RPMI7951 (cell line): Measurements from ENCODE around the gene DACH1. TPM values are rescaled to one million over a fixed set of nuclear protein-coding genes. Genes with fewer than 3 reads are reported as not detected.

Experiments used
- DNase-seq: peaks from one replicate; pipeline ENCODE4 v3.0.0-alpha.2; 2012; ENCODE audit warnings: low read depth
- total RNA-seq: library from RNA; depleted of rRNA; stranded (reverse); fragments of >200 nt; shearing (Covaris generic); gene quantifications from 2 replicates; pipeline ENCODE4 v1.2.3, GENCODE V29; 2014

Gene DACH1
- total RNA-seq, 1 experiment from 2014 or later: not detected

DNA sequence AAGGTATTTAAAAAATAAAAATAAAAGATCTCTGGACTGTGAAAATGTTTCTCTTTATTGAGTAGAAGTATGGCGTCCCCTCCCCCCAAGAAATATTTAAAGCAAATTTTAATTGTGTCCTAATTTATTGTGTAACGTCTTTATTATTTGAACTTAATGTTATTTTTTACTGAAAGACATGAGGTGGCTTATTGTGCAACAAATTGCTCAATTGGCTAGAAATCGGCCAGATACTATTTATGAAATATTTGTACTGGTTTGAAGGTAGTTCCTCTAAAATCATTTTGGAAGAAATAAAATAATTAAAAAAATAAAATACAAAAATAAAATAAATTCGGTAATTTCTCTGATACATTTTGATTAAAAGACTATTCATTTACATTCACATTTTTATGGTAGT, 162.3 kb downstream of the DACH1 start:
- no peak for DNase-seq

- no peak for DNase-seq
Observed at GRCh38 chr13:71703138-71703537, 163.9 kb downstream of the DACH1 start.

- no peak for DNase-seq
Observed at GRCh38 chr13:71702253-71702652, 164.8 kb downstream of the DACH1 start.

DNA sequence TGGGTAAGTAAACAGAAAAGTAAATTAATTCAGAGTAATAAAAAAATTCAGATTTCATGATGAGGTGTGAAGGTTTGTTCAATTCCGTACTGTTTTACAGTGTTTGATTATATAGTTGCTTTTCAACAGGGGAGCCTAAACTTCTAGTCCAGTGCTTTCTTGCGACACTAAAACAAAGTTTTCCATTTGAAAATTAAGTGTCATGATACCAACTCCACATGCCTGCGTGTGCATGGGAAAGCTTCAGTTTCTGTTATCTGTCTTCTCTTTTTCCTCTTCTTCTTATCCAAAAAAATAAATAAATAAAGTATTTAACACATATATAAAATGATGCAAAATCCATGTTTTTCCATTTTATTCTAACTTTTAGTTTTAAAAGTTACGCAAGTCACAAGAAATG, 165.3 kb downstream of the DACH1 start:
- DNase-seq: no peak

DNA sequence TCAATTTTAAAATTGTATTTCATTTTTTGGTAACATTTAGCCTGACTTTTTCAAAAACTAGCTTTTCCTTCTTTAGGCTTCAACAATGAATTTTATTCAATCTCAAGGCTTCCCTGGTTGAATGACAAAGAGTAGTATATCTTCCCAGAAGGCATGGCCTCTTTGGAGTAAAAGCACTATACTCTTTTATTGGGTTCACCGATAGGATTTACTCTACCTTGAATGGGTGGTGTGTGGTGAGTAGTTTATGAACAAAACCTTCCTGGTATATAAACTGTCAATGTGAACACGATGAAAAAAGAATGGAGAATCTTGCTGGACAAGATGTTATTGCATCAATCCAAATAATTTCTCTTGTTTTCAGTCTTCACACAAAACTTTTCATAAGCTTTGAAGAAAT, 167.7 kb downstream of the DACH1 start:
- no peak for DNase-seq

DNA sequence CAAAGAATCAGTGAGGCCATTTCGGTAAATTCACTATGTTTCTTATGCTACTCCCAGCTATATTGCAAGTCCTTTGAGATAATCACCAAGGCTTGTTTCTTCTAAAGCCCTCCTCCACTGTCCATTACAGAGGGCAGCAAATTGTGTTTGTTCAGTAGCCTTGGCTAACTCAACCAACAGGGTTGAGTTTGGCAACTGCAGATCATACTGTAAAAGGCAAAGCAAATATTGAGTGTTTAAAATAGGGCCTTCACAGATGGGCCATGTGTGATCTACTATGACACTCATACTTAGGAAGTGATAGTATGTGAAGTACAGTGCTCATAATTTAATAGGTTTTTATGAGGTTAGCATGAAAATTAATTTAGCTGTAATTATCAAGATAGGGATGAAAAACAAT, 171.3 kb downstream of the DACH1 start:
- DNase-seq: no peak

DNA sequence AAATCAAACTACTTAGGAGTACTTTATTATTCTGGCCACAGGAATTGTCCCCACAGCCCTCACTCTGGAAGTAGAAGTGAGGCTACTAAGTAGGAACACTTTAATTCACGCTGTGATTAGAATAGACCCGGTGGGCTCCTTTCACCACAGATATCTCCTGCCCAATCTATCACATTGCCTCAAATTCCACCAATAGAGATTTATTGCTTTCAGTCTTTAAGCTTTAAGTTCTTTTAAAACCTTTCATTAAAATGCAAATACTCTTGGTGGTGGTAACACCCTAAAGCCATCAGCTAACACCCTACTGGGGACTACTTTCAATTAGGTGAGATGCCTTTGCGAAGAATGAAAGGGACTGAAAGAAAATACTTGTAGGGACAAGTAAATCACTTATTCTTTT, 181.9 kb downstream of the DACH1 start:
- no peak for DNase-seq

DNA sequence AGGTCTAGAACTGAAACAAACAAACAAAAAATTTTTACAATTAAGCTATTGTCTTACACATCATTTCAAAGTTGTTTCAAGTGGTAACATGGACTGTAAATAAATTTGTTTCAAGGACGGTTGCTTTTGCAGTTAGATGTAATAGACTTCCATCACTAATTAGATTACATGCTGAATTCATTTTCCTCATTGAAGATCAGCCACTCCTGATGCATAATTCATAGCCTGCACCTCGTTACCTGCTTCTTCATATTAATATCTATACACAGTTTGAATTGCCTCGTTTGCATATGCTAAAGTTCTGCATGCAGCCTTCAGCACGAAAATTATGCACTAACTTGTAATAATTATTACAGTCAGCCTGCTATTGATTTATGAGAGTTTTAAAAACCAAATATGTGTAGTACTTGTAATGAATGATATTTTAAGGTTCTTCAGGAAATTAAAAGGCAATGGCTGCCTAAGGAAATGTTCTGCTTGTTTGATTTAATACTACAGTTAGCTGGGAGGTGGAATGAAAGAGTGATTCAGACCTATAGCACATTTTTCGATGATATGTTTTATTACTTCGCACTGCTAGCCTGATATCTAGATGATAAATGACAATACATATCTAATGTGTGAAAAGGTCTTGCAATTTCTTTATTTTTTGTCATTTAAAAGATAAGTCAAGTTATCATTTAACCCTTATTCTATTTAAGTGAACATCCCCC, 184.9 kb downstream of the DACH1 start:
- no peak for DNase-seq

DNA sequence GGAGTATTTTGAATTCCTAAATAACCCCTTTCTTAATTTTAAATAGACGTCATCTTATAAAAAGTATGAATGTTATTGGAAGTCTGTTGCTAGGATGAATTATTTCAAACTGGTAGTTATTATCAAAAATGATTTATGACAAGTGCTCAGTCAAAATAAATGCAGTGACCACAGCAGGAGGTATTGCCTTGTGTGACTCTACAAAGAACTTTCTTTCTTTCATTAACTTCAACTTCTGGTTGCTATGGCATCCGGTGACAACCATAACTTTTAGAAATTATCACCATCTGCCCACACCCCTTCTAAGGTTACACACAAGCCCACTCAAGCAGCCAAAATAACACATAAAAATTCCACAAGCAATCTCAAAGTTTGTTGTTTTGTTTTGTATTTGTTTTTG, 189.9 kb downstream of the DACH1 start:
- DNase-seq: no peak

DNA sequence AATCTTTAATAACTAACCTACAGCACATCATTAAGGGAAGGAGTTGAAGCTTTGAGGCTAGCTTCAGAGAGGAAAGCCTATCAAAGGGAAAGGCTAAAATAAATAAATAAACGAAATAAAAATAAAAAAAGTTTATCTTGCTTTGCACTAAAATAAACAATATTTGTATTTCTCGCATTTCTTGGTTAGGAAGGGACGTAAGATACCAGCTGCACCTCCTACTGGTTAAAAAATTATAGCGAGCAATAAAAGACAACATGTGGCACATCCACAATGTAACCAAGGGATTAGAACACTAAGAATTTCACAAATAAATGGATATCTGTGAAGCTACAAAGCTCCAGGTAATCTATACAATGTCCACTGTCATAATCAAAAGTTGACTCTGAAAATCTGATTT, 194.5 kb downstream of the DACH1 start:
- no peak for DNase-seq

GRCh38 chr13:71663431-71663830, 203.6 kb downstream of the DACH1 start:
- DNase-seq: no peak

GRCh38 chr13:71661921-71662320, 205.1 kb downstream of the DACH1 start:
- no peak for DNase-seq

- DNase-seq: no peak
Observed at GRCh38 chr13:71659404-71659803, 207.6 kb downstream of the DACH1 start.

DNA sequence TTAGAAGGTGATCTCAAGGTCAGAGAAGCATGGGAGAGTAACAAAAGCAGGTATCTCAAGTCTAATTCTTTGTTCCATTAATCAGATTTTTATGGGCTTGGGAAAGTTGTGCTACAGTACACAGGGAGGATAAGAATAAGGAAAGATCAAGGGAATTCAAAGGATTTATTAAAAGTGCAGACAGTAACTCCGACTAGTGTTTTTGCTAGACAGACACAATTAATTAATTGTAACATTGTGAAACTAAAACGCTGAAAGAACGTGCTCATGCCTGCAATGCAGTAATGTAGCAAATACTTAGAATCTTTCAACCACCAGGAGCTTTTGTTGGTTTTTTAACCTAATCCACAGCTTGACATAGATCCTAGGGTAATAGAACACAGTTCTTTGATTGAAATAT, 221.5 kb downstream of the DACH1 start:
- no peak for DNase-seq

DNA sequence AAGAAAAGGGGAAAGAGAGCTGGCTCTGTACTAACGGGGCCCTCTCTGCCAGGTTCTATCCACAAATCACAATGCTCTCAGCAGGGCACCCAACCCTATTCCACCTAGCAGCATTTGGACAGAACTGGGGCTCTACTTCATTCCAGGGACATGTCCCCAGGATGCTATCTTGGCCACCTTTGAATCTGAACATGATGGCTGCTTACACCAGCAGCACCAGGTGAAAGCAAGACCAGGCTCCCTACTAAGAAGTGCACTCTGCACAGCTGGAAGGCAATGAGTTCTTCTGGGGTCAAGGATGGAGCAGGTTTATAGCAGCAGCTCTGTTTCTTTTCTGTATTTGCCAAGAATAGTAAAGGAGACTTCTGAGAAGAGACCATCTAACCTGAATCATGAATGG, 222.4 kb downstream of the DACH1 start:
- no peak for DNase-seq

GRCh38 chr13:71643448-71643860, 223.6 kb downstream of the DACH1 start:
- DNase-seq: no peak

GRCh38 chr13:71638751-71639150, 228.3 kb downstream of the DACH1 start:
- DNase-seq: no peak

DNA sequence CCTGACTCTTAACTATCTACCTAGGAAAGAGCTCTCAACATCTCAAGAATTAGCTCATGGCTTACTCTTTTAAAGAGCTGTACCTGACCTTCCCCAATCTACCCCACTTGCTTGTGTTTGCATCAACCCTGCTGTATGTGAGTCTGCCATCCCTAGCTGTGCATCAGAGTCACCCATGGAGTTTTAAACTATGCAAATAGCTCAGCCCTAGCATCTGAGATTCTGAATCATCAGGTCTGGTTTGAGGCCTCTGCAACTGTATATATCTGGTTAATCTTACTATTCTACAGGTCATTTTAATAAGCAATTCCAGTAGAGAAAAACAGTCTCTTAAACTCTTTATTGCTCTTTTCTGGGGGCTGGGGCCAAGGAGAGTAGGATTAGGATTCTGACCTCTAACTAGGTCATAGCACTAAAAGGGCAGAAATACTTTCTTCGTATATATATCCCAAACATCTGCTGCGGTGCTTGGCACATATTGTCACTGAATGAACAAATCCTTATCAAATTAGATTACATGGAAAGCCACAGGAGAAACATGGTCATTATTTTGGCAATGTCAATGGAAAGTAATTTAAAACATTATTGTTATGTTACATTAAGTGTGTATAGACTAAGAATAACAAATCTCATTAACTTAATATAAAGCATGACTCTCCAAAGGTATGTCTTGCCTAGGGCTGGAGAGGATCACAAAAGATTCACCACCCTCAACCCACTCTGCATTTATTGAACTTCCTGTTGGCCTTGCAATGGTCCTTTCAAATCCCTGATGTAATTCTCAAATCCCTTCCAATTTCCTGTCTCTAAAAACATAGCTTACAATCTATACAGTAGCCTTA, 232.2 kb downstream of the DACH1 start:
- no peak for DNase-seq

DNA sequence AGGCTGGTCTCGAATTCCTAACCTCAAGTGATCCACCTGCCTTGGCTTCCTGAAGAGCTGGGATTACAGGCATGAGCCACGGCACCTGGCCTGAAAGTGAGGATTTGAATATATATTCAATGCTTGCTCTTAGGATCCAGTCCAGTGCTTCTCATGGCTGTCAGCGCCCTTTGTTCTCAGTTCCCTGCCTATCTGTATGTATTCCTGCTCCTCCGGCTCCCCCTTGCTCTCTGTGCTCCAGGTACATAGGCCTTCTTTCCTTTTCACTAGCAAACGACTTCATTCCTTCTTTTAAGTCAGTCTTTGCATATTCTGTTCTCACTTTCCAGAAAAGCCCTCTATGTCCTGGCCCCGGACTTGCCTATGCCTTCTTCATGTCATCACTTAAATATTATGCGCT, 232.8 kb downstream of the DACH1 start:
- no peak for DNase-seq

- no peak for DNase-seq
Observed at GRCh38 chr13:71632721-71633120, 234.3 kb downstream of the DACH1 start.

DNA sequence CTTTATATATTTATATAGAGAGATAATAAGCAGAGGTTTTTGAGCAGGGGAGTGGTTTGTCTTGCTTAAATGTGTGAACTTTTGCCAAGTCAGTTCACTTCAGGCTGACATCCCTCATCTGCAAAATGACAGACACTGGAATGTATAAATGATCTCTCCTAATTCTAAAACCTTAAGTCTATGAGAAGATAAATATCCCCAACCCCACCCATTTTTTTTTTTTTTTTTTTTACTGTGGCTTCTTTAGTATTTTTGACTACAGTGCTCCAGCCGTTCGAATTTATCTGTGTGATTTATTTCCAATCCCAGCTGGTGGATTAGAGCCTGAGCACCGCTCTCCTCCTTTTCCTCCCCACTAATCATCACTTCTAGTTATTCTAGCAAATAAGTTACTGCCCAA, 234.8 kb downstream of the DACH1 start:
- no peak for DNase-seq

DNA sequence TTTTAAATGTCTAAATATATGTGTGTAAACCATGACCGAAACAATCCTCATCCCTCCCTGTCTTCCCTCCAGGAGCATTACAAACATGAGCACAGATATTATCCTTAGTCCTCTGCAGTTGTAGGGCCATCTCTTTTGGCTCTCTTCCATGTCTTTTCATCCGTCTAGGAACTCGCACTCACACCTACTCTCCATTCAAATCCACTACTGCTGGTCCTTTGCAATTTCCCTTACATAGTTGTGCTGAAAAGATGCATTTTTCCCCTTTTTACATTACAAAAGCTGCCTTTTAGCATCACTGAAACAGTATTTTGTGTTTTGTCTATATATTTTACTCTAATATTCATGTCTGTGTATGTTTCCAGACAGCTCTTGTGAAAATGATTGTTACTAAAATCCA, 237.8 kb downstream of the DACH1 start:
- DNase-seq: no peak

- no peak for DNase-seq
Observed at GRCh38 chr13:71626421-71627117, 240.4 kb downstream of the DACH1 start.
